HuH-7.5 (cell line): ENCODE results near the gene MAGEA3.
"Not testable (repeated sequence)": the region's sequence is repeated elsewhere in the genome, so short reads cannot be mapped to it uniquely, and the experiment has no call there.

Experiments used
- DNase-seq: peaks from one replicate; pipeline ENCODE4 v3.0.0; 2011; ENCODE audit warnings: low spot score

The MAGEA3 gene

GRCh38 chrX:152735860-152736511, 37.4 kb downstream of the MAGEA3 start:
- DNase-seq = no peak

- not testable (repeated sequence) for DNase-seq
Measured at GRCh38 chrX:152736528-152736927, 37.9 kb downstream of the MAGEA3 start.

GRCh38 chrX:152738560-152738959, 40.0 kb downstream of the MAGEA3 start:
- no peak for DNase-seq
